GM19467 (cell line): ENCODE data around the gene IP6K3.

Experiments
- ATAC-seq: cut with Tn5 transposase; IDR thresholded peaks from one replicate; pipeline ENCODE4 v1.9.1; 2021; ENCODE audit warnings: mild to moderate bottlenecking, moderate library complexity; ENCODE audit not compliant: unreplicated experiment

The IP6K3 gene

GRCh38 chr6:33742092-33742491, 4.6 kb downstream of the IP6K3 start:
- no peak for ATAC-seq

- ATAC-seq: no peak
Observed at GRCh38 chr6:33740794-33741193, 5.9 kb downstream of the IP6K3 start.

- no peak for ATAC-seq
Observed at GRCh38 chr6:33740204-33740608, 6.5 kb downstream of the IP6K3 start.

GRCh38 chr6:33739571-33739970, 7.1 kb downstream of the IP6K3 start:
- no peak for ATAC-seq

- no peak for ATAC-seq
Observed at GRCh38 chr6:33738879-33739278, 7.8 kb downstream of the IP6K3 start.

- no peak for ATAC-seq
Observed at GRCh38 chr6:33738153-33738552, 8.6 kb downstream of the IP6K3 start.

- no peak for ATAC-seq
Observed at GRCh38 chr6:33737267-33738026, 9.3 kb downstream of the IP6K3 start.

GRCh38 chr6:33735216-33735615, 11.5 kb downstream of the IP6K3 start:
- ATAC-seq: no peak

GRCh38 chr6:33733709-33734007, 13.0 kb downstream of the IP6K3 start:
- no peak for ATAC-seq

GRCh38 chr6:33732817-33733708, 13.6 kb downstream of the IP6K3 start:
- no peak for ATAC-seq

GRCh38 chr6:33732385-33732784, 14.3 kb downstream of the IP6K3 start:
- ATAC-seq: no peak

GRCh38 chr6:33731751-33732282, 14.9 kb downstream of the IP6K3 start:
- no peak for ATAC-seq

- no peak for ATAC-seq
Observed at GRCh38 chr6:33731035-33731434, 15.7 kb downstream of the IP6K3 start.

- ATAC-seq: no peak
Observed at GRCh38 chr6:33730611-33731010, 16.1 kb downstream of the IP6K3 start.

GRCh38 chr6:33729059-33729458, 17.6 kb downstream of the IP6K3 start:
- ATAC-seq: no peak

- ATAC-seq: no peak
Observed at GRCh38 chr6:33728438-33728837, 18.3 kb downstream of the IP6K3 start.

GRCh38 chr6:33727932-33728331, 18.8 kb downstream of the IP6K3 start:
- no peak for ATAC-seq

GRCh38 chr6:33727126-33727525, 19.6 kb downstream of the IP6K3 start:
- no peak for ATAC-seq

- ATAC-seq: no peak
Observed at GRCh38 chr6:33726696-33727095, 20.0 kb downstream of the IP6K3 start.

- ATAC-seq: no peak
Observed at GRCh38 chr6:33725891-33726673, 20.6 kb downstream of the IP6K3 start.

- no peak for ATAC-seq
Observed at GRCh38 chr6:33725222-33725621, 21.5 kb downstream of the IP6K3 start.
